BLaER1 (cell line): ENCODE results near the gene ZFAND3.
A peak's percentile ranks its signal among the peaks of the same experiment; 100 is the strongest.

Source experiments
- H3K27ac ChIP-seq: shearing (Covaris generic); formaldehyde crosslinking; 2 replicates; pipeline ENCODE4 v1.8.1; 2022
- H3K27me3 ChIP-seq: shearing (Covaris generic); formaldehyde crosslinking; 2 replicates; pipeline ENCODE4 v1.8.1; 2022
- H3K36me3 ChIP-seq: shearing (Covaris generic); formaldehyde crosslinking; 2 replicates; pipeline ENCODE4 v1.8.1; 2022
- H3K4me1 ChIP-seq: shearing (Covaris generic); formaldehyde crosslinking; 2 replicates; pipeline ENCODE4 v1.8.1; 2022
- H3K4me2 ChIP-seq: shearing (Covaris generic); formaldehyde crosslinking; 2 replicates; pipeline ENCODE4 v1.8.1; 2022
- H3K4me3 ChIP-seq: shearing (Covaris generic); formaldehyde crosslinking; 2 replicates; pipeline ENCODE4 v1.8.1; 2022
- H3K9ac ChIP-seq: shearing (Covaris generic); formaldehyde crosslinking; 2 replicates; pipeline ENCODE4 v1.8.1; 2022
- H3K9me3 ChIP-seq: shearing (Covaris generic); formaldehyde crosslinking; 2 replicates; pipeline ENCODE4 v1.8.1; 2022
- H4K20me1 ChIP-seq: shearing (Covaris generic); formaldehyde crosslinking; 2 replicates; pipeline ENCODE4 v1.8.1; 2022
- Cebpa-rat ChIP-seq: shearing (Covaris generic); IDR thresholded peaks from 2 replicates; pipeline ENCODE4 v1.8.1; 2022

ZFAND3 gene

DNA sequence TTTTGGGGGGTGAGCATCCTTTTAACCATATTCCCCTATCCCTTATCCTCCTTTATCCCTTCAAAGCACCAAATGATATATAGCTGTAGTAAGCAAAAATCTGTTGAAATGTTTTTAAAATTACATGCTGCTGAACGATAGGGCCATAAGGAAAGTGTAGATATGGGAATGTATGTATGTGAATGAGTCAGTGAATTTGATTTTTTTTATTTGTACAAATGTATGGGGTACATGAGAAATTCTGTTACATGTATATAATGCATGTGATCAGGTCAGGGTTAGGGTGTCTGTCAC is 327.2 kb downstream of the ZFAND3 start:
- Histone ChIP-seq H3K9ac (no peak overlapping the region), H3K9me3 (no peaks in the 10 kb centered on the region), H3K36me3 (peaks cover 70% of the 10 kb centered on the region), H3K4me3 (no peak overlapping the region), H3K27ac (no peak overlapping the region), H3K27me3 (no peaks in the 10 kb centered on the region), H3K4me2 (no peak overlapping the region), H4K20me1 (peaks cover 100% of the 10 kb centered on the region), H3K4me1 (0 out of 2 replicates have a peak, but pooled peaks cover under 1% of the 10 kb centered on the region)
- no peak for TF ChIP-seq Cebpa-rat

DNA sequence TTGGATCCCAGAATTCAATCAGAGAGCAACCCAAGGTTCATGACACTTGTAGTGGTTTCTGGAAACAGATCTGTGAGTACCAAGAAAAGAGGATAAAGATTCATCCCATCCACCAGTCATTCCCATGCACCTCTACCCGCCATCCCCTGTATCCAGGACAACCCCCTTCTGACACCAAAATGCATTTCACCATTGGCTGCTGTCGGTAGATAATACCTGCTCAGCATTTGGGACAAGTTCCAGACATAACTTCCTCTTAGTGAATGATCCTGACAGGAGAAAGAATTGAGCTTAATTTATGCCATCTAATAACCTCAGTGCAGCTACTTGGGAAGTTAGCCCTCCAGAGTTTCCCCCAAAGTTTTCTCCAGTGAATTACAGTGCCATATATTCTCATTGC is 329.1 kb downstream of the ZFAND3 start:
- TF ChIP-seq Cebpa-rat, result no peak
- Histone ChIP-seq H3K27ac (no peak overlapping the region), H3K9me3 (no peaks in the 10 kb centered on the region), H3K4me3 (no peak overlapping the region), H3K36me3 (peaks cover 69% of the 10 kb centered on the region), H4K20me1 (peaks cover 100% of the 10 kb centered on the region), H3K27me3 (no peaks in the 10 kb centered on the region), H3K4me1 (peaks cover 20% of the 10 kb centered on the region), H3K9ac (no peak overlapping the region), H3K4me2 (no peak overlapping the region)

GRCh38 chr6:38149531-38149930 is 330.0 kb downstream of the ZFAND3 start:
- H4K20me1 ChIP-seq, result peaks cover 96% of the 10 kb centered on the region
- no peak overlapping the region for H3K4me3 ChIP-seq
- H3K9ac ChIP-seq, result no peak overlapping the region
- no peak overlapping the region for H3K27ac ChIP-seq
- no peak for TF ChIP-seq Cebpa-rat
- H3K9me3 ChIP-seq, result no peaks in the 10 kb centered on the region
- H3K36me3 ChIP-seq, result peaks cover 66% of the 10 kb centered on the region
- H3K4me2 ChIP-seq, result no peak overlapping the region
- peaks cover 29% of the 10 kb centered on the region for H3K4me1 ChIP-seq
- H3K27me3 ChIP-seq, result no peaks in the 10 kb centered on the region

DNA sequence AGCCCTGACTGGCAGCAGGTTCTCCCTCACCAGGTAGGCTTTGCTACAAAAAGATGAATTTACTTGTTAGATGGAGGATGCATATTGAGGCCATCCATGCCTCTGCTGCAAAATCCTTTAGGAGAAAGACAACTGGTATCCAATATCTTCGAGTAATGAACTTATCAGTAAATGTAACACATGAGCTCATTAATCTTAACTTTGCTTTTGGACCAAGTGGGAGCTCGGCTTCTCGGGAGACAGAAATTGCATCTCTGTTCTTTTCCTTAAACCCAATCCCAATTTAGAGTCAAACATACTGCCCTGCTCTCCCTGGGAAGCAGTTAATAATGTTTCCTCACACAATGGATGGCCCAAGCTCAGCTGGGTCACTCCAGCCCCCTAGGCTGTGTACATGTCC is 330.5 kb downstream of the ZFAND3 start:
- Histone ChIP-seq H3K4me2 (no peak overlapping the region), H3K9ac (no peak overlapping the region), H4K20me1 (peaks cover 96% of the 10 kb centered on the region), H3K4me1 (peaks cover 34% of the 10 kb centered on the region), H3K4me3 (no peak overlapping the region), H3K27ac (no peak overlapping the region), H3K36me3 (peaks cover 63% of the 10 kb centered on the region), H3K27me3 (no peaks in the 10 kb centered on the region), H3K9me3 (no peaks in the 10 kb centered on the region)
- TF ChIP-seq Cebpa-rat, result no peak

DNA sequence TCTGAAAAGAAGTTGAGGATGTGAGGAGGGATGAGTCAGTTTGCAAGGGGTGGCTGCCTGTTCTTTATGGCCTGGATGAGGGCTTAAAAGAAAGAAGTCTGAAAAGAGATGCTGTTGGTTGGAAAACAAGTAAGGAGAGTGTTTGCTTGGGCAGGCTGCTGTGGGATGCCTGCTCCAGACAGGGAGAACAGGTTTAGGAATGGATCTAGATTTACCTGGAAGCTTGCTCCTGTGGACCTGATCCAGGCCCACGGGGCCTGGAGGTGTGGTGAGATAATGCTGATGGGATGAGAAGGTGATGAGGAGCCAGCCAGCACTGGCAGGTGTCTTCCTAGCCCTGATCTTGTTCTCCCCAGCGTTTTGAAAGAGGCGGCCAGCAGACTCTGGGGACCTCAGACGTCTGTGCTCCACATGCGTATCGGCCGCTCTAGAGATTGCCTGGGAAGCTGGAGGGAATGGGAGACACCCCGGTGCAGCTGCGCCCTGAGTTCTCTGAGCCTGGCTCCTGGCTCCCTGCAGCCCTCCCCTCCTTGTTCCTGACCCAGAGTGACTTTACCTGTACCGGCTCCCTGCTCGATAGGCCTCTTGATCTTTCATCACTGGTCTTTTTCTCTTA is 331.3 kb downstream of the ZFAND3 start:
- Histone ChIP-seq H3K27me3 (no peaks in the 10 kb centered on the region), H3K9ac (no peak overlapping the region), H3K4me2 (no peak overlapping the region), H3K9me3 (no peaks in the 10 kb centered on the region), H3K4me3 (no peak overlapping the region), H3K27ac (no peak overlapping the region), H4K20me1 (peaks cover 95% of the 10 kb centered on the region), H3K4me1 (peaks cover 41% of the 10 kb centered on the region), H3K36me3 (peaks cover 56% of the 10 kb centered on the region)
- TF ChIP-seq Cebpa-rat, result no peak

- no peak overlapping the region for H3K4me3 ChIP-seq
- H3K27me3 ChIP-seq, result no peaks in the 10 kb centered on the region
- no peak overlapping the region for H3K27ac ChIP-seq
- no peak overlapping the region for H3K9ac ChIP-seq
- no peak overlapping the region for H3K4me2 ChIP-seq
- peaks cover 48% of the 10 kb centered on the region for H3K36me3 ChIP-seq
- peaks cover 84% of the 10 kb centered on the region for H4K20me1 ChIP-seq
- no peaks in the 10 kb centered on the region for H3K9me3 ChIP-seq
- H3K4me1 ChIP-seq, result peaks cover 42% of the 10 kb centered on the region
- TF ChIP-seq Cebpa-rat, result no peak
These were observed 332.3 kb downstream of the ZFAND3 start for GRCh38 chr6:38151580-38152500.

GRCh38 chr6:38152620-38153019 is 333.1 kb downstream of the ZFAND3 start:
- peaks cover 55% of the 10 kb centered on the region for H3K36me3 ChIP-seq
- peaks cover 42% of the 10 kb centered on the region for H3K4me1 ChIP-seq
- peaks cover 76% of the 10 kb centered on the region for H4K20me1 ChIP-seq
- TF ChIP-seq Cebpa-rat, result no peak
- H3K4me2 ChIP-seq, result peak overlapping the region; percentile 84
- no peaks in the 10 kb centered on the region for H3K27me3 ChIP-seq
- no peaks in the 10 kb centered on the region for H3K9me3 ChIP-seq
- no peak overlapping the region for H3K4me3 ChIP-seq
- H3K27ac ChIP-seq, result no peak overlapping the region
- H3K9ac ChIP-seq, result no peak overlapping the region

GRCh38 chr6:38153076-38153797 is 333.7 kb downstream of the ZFAND3 start:
- no peak for TF ChIP-seq Cebpa-rat
- H3K4me2 ChIP-seq, result peak overlapping the region; percentile 84
- H3K36me3 ChIP-seq, result peaks cover 56% of the 10 kb centered on the region
- H3K27me3 ChIP-seq, result no peaks in the 10 kb centered on the region
- H3K4me3 ChIP-seq, result peak overlapping the region; percentile 41; the same call in 1 of the 2 replicates
- H3K27ac ChIP-seq, result peak overlapping the region; percentile 62
- no peaks in the 10 kb centered on the region for H3K9me3 ChIP-seq
- H4K20me1 ChIP-seq, result peaks cover 70% of the 10 kb centered on the region
- H3K4me1 ChIP-seq, result peaks cover 42% of the 10 kb centered on the region
- H3K9ac ChIP-seq, result peak overlapping the region; percentile 27; the same call in 1 of the 2 replicates

DNA sequence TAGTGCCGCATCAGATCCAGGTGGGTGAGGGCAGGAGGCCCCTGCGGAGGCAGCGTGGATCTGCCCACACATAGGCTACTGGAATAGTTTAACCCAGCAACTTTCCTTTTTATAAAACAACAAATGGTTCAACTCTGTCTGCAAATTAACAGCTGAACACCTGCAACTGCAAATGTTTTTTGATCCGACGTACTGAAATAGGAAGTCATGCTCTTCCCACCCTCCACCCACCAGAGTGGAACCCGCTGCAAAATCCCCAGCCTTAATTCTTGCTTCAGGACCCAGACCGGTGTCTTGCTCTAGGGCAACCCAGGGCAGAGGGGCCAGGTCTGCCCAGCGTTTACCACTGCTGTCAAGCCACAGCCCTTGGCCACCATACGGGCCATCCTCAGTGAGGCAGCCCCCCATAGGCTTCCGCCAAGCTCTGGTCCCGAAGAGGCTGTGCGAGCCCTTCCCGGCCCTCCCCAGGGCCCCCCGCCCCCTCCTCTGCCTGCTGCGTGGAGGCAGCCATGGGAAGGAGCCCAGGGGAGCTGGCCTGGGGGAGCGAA is 334.3 kb downstream of the ZFAND3 start:
- TF ChIP-seq Cebpa-rat, result no peak
- H3K27ac ChIP-seq, result peak overlapping the region; percentile 62
- no peaks in the 10 kb centered on the region for H3K27me3 ChIP-seq
- peak overlapping the region; percentile 41; the same call in 1 of the 2 replicates for H3K4me3 ChIP-seq
- peak overlapping the region; percentile 27; the same call in 1 of the 2 replicates for H3K9ac ChIP-seq
- peak overlapping the region; percentile 84 for H3K4me2 ChIP-seq
- H4K20me1 ChIP-seq, result peaks cover 64% of the 10 kb centered on the region
- no peaks in the 10 kb centered on the region for H3K9me3 ChIP-seq
- peaks cover 42% of the 10 kb centered on the region for H3K4me1 ChIP-seq
- peaks cover 49% of the 10 kb centered on the region for H3K36me3 ChIP-seq
